HG02973 (cell line): ENCODE measurements around the gene SLX1A.
A peak's percentile ranks its signal among the peaks of the same experiment; 100 is the strongest.
"Not testable (repeated sequence)": the region's sequence is repeated elsewhere in the genome, so short reads cannot be mapped to it uniquely, and the experiment has no call there.

ENCODE experiments used
- ATAC-seq: cut with Tn5 transposase; IDR thresholded peaks from one replicate; pipeline ENCODE4 v1.9.1; 2021; ENCODE audit warnings: moderate library complexity; ENCODE audit not compliant: unreplicated experiment

The SLX1A gene

GRCh38 chr16:30184096-30184890, 9.4 kb upstream of the SLX1A start:
- ATAC-seq: no peak

- ATAC-seq: peak; percentile 2
These were observed 8.6 kb upstream of the SLX1A start for GRCh38 chr16:30184891-30185682.

- peak; percentile 29 for ATAC-seq
These were observed 7.8 kb upstream of the SLX1A start for GRCh38 chr16:30185683-30186421.

DNA sequence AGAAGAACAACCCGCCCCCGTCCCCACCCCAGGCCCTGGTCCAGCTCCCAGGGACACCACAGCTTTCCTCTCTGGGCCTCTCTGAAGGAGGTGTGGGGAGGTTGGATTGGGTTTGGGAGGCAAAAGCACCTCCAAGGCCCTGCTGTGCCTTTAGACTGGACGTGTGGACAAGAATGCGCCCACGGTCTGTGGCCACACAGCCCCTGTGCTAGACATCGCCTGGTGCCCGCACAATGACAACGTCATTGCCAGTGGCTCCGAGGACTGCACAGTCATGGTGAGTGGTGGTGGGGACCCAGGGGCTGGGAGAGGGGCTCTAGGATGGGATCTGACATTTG, 7.3 kb upstream of the SLX1A start:
- no peak for ATAC-seq

- ATAC-seq: no peak
These were observed 6.7 kb upstream of the SLX1A start for GRCh38 chr16:30186782-30187555.

- ATAC-seq: no peak
These were observed 6.2 kb upstream of the SLX1A start for GRCh38 chr16:30187556-30187865.

DNA sequence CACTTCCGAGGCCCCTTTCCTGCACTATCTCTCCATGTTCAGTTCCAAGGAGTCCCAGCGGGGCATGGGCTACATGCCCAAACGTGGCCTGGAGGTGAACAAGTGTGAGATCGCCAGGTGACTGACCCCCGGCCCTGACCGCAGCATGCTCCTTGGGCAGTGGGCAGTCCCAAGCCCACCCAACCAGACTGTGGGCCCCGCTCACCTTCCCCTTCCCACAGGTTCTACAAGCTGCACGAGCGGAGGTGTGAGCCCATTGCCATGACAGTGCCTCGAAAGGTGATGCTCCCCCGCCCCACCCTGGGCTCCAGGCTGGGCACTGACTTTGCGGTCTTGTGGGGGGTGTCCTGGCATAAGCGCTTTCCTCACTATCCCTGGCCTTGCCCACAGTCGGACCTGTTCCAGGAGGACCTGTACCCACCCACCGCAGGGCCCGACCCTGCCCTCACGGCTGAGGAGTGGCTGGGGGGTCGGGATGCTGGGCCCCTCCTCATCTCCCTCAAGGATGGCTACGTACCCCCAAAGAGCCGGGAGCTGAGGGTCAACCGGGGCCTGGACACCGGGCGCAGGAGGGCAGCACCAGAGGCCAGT, 5.6 kb upstream of the SLX1A start:
- no peak for ATAC-seq

DNA sequence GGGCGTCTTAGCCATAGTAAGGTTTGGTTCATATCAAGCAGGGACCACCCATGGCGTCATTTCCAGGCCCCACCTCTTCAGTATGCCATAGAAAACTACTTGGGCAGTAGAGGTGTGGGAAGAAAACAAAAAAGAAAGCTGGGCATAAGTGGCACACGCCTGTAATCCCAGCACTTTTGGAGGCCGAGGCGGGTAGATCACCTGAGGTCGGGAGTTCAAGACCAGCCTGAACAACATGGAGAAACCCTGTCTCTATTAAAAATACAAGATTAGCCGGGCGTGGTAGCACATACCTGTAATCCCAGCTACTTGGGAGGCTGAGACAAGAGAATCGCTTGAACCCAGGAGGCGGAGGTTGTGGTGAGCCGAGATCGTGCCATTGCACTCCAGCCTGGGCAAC, 2.5 kb upstream of the SLX1A start:
- ATAC-seq: not testable (repeated sequence)

GRCh38 chr16:30193098-30193497, 577 bp upstream of the SLX1A start:
- ATAC-seq: peak; percentile 9

- ATAC-seq: peak; percentile 45
These were observed 674 bp downstream of the SLX1A start for GRCh38 chr16:30194172-30194925.

DNA sequence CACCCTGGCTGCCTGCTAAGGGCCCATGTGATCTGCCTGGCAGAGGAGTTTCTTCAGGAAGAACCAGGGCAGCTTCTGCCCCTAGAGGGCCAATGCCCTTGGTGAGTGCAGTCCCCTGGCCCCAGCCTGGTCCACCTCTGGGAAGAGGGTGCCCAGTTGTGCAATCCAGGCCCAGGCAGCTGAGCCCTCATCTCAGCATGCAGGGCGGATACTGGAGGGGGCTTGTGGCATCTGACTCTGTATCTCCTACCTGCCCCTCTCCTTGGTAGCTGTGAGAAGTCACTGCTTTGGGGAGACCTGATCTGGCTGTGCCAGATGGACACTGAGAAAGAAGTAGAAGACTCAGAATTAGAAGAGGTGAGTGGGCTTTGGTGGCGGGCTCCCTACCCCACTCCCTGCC, 3.3 kb downstream of the SLX1A start:
- not testable (repeated sequence) for ATAC-seq

- not testable (repeated sequence) for ATAC-seq
These were observed 5.4 kb downstream of the SLX1A start, which contains the start of gene SULT1A3 for GRCh38 chr16:30199049-30199448. SULT1A3 (plus strand) TSS chr16:30199255; CDS start chr16:30200729, 1,474 bp downstream.

DNA sequence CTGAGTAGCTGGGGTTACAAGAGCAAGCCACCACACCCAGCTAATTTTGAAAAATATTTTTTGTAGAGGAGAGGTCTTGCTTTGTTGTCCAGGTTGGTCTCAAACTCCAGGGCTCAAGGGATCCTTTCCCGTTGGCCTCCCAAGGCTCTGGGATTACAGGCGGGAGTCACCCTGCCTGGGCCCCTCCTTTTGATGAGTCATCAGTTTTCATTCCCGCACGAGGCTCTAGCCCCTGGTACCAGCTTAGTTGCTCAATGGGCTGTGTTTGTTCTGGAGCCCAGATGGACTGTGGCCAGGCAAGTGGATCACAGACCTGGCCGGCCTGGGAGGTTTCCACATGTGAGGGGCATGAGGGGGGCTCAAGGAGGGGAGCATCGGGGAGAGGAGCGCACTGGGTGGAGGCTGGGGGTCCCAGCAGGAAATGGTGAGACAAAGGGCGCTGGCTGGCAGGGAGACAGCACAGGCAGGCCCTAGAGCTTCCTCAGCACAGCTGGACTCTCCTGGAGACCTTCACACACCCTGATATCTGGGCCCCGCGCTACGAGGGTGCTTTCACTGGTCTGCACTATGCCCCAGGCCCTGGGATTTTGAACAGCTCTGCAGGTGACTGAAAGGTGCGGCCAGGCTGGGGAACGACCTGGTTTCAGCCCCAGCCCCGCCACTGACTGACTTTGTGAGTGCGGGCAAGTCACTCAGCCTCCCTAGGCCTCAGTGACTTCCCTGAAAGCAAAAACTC, 6.1 kb downstream of the SLX1A start:
- not testable (repeated sequence) for ATAC-seq

GRCh38 chr16:30205541-30206236, 12.0 kb downstream of the SLX1A start:
- ATAC-seq: not testable (repeated sequence)

DNA sequence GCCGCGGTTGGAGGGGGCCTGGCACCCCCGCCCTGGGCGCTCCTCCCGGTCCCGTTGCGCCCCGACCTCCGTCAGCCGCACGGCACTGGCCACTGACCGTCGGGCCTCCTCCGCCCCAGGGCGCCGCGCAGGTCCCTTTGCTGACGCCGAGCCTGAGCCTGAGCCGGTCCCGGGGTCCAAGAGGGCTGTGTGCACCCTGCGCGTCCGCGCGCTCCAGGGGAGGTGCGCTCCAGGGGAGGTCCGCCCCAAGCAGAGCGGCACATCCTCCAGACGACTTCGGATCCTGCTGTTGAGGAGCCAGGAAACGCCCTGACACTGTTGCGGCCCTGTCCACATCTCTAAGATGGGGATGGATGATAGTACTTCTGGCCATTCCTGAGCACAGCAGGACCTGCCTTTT, 12.6 kb downstream of the SLX1A start:
- not testable (repeated sequence) for ATAC-seq

DNA sequence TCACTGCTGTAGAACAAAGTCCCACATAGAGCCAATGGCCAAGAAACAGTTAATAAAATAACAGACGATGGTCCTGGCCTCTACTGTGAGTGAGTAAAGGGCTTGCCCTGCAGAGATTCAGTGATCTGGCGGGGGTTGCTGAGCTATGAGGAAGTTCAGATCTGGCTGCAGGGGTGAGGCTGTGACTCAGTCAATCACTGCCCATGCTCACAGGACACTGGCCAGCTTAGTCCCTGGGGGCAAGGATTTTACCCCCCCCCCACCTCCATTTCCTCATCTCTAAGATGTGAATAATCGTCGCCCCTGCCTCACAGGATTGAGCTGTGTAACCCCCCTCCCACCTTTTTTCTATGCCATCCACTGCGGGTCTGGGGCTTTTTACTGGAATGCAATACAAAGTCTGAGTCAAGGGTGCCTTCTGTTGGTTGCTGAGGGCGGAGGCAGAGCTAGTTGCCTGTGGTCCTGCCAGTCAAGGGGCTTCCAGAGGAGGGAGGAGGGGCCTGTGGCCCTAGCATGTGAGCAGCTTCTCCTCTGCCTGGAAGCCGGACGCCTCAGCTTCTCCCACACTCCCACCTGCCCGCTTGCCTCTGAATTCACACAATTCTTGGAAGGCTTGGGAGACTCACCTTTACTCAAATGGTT, 13.5 kb downstream of the SLX1A start:
- not testable (repeated sequence) for ATAC-seq

GRCh38 chr16:30209032-30209431, 15.4 kb downstream of the SLX1A start:
- ATAC-seq: not testable (repeated sequence)

GRCh38 chr16:30211414-30211813, 17.7 kb downstream of the SLX1A start:
- not testable (repeated sequence) for ATAC-seq
